ENCODE measurements around the gene NBDY.

NBDY gene

GRCh38 chrX:56782352-56782751 is 53.3 kb downstream of the NBDY start:
- H3K27me3 ChIP-seq (replicated peaks; ENCODE audit: control insufficient read depth, insufficient read depth, low read length): no peaks in the 10 kb centered on the region
- no peak overlapping the region for H3K4me3 ChIP-seq (replicated peaks; ENCODE audit: low read depth, low read length)
- TF ChIP-seq, protein P1, sequence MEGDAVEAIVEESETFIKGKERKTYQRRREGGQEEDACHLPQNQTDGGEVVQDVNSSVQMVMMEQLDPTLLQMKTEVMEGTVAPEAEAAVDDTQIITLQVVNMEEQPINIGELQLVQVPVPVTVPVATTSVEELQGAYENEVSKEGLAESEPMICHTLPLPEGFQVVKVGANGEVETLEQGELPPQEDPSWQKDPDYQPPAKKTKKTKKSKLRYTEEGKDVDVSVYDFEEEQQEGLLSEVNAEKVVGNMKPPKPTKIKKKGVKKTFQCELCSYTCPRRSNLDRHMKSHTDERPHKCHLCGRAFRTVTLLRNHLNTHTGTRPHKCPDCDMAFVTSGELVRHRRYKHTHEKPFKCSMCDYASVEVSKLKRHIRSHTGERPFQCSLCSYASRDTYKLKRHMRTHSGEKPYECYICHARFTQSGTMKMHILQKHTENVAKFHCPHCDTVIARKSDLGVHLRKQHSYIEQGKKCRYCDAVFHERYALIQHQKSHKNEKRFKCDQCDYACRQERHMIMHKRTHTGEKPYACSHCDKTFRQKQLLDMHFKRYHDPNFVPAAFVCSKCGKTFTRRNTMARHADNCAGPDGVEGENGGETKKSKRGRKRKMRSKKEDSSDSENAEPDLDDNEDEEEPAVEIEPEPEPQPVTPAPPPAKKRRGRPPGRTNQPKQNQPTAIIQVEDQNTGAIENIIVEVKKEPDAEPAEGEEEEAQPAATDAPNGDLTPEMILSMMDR (IDR thresholded peaks at IDR 0.05; ENCODE audit: insufficient read depth, low read length, poor library complexity, severe bottlenecking): no peak
- DNase-seq (ENCODE audit: extremely low read depth, insufficient read length): no peak
- 0 out of 2 replicates have a peak, but pooled peaks cover 1% of the 10 kb centered on the region for H3K36me3 ChIP-seq (ENCODE audit: control insufficient read depth, insufficient read depth, low read length)

- TF ChIP-seq, protein P1 (IDR thresholded peaks at IDR 0.05; ENCODE audit: insufficient read depth, low read length, poor library complexity, severe bottlenecking): no peak
- Histone ChIP-seq H3K4me3 (replicated peaks; ENCODE audit: low read depth, low read length) (peak overlapping the region; percentile 45), H3K36me3 (ENCODE audit: control insufficient read depth, insufficient read depth, low read length) (peaks cover 1% of the 10 kb centered on the region; the same call in 1 of the 2 replicates), H3K27me3 (replicated peaks; ENCODE audit: control insufficient read depth, insufficient read depth, low read length) (no peaks in the 10 kb centered on the region)
- no peak for DNase-seq (ENCODE audit: extremely low read depth, insufficient read length)
These were observed 53.9 kb downstream of the NBDY start for GRCh38 chrX:56782791-56783449.

- H3K36me3 ChIP-seq (ENCODE audit: control insufficient read depth, insufficient read depth, low read length): peaks cover 1% of the 10 kb centered on the region
- peak; percentile 79 for DNase-seq (ENCODE audit: extremely low read depth, insufficient read length)
- no peaks in the 10 kb centered on the region for H3K27me3 ChIP-seq (replicated peaks; ENCODE audit: control insufficient read depth, insufficient read depth, low read length)
- H3K4me3 ChIP-seq (replicated peaks; ENCODE audit: low read depth, low read length): peak overlapping the region; percentile 45
- TF ChIP-seq, protein P1 (IDR thresholded peaks at IDR 0.05; ENCODE audit: insufficient read depth, low read length, poor library complexity, severe bottlenecking): peak; percentile 34
These were observed 54.4 kb downstream of the NBDY start for GRCh38 chrX:56783450-56783831.

- TF ChIP-seq, protein P1 (IDR thresholded peaks at IDR 0.05; ENCODE audit: insufficient read depth, low read length, poor library complexity, severe bottlenecking): no peak
- DNase-seq (ENCODE audit: extremely low read depth, insufficient read length): no peak
- H3K27me3 ChIP-seq (replicated peaks; ENCODE audit: control insufficient read depth, insufficient read depth, low read length): no peaks in the 10 kb centered on the region
- no peak overlapping the region for H3K4me3 ChIP-seq (replicated peaks; ENCODE audit: low read depth, low read length)
- H3K36me3 ChIP-seq (ENCODE audit: control insufficient read depth, insufficient read depth, low read length): peaks cover 1% of the 10 kb centered on the region
These were observed 55.1 kb downstream of the NBDY start for GRCh38 chrX:56783996-56784620.

DNA sequence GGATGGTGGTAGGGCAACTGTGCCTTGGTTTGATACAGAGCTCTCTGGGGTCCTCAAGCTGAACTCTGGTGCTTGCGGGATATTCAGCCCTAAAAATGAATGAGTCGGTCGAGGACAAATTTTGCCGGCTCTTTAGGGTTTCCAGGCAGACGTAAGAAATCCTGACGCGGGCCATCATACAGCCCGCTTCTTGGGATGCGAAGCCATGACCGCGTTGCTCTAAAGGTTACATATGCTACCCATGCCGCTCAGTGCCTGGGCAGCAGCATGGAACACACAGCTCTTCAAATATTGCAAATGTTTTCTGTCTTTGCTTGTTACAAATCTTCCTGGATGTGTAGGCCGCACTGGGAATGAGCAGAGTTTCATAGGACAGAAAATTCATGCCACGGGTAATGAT is 55.6 kb downstream of the NBDY start:
- DNase-seq (ENCODE audit: extremely low read depth, insufficient read length): no peak
- peaks cover 1% of the 10 kb centered on the region for H3K36me3 ChIP-seq (ENCODE audit: control insufficient read depth, insufficient read depth, low read length)
- no peaks in the 10 kb centered on the region for H3K27me3 ChIP-seq (replicated peaks; ENCODE audit: control insufficient read depth, insufficient read depth, low read length)
- TF ChIP-seq, protein P1 (IDR thresholded peaks at IDR 0.05; ENCODE audit: insufficient read depth, low read length, poor library complexity, severe bottlenecking): no peak
- no peak overlapping the region for H3K4me3 ChIP-seq (replicated peaks; ENCODE audit: low read depth, low read length)
